ENCODE results near the gene TBC1D13. TPM values are rescaled to one million over a fixed set of nuclear protein-coding genes. Genes with fewer than 3 reads are reported as not detected.
"Not testable (repeated sequence)": the region's sequence is repeated elsewhere in the genome, so short reads cannot be mapped to it uniquely, and the experiment has no call there.

TBC1D13 gene
- total RNA-seq, 1 experiment from 2014 or later = 21.6 TPM

GRCh38 chr9:128792134-128792533 is 5.1 kb downstream of the TBC1D13 start:
- no peaks in the 10 kb centered on the region for H3K27me3 Mint-ChIP-seq (ENCODE audit: low read depth)
- H3K9me3 Mint-ChIP-seq = no peaks in the 10 kb centered on the region
- peaks cover 9% of the 10 kb centered on the region for H3K36me3 Mint-ChIP-seq
- CTCF ChIA-PET = no interaction called here
- POLR2A ChIA-PET = no interaction called here
- peaks cover 7% of the 10 kb centered on the region; the same call in 1 of the 2 replicates for H3K4me1 Mint-ChIP-seq
- H3K27ac Mint-ChIP-seq = no peak overlapping the region
- H3K4me3 Mint-ChIP-seq = no peak overlapping the region
- ATAC-seq (no peak), DNase-seq (ENCODE audit: low spot score) (no peak)
- TF ChIP-seq ZNF396 (CRISPR knock-in tag; IDR thresholded peaks at IDR 0.05; ENCODE audit: borderline replicate concordance) = no peak
- TF ChIP-seq MLX (CRISPR knock-in tag; IDR thresholded peaks at IDR 0.05) = no peak
- no peak for TF ChIP-seq CDX4 (CRISPR knock-in tag; IDR thresholded peaks at IDR 0.05; ENCODE audit: borderline replicate concordance)
- TF ChIP-seq, protein P1, sequence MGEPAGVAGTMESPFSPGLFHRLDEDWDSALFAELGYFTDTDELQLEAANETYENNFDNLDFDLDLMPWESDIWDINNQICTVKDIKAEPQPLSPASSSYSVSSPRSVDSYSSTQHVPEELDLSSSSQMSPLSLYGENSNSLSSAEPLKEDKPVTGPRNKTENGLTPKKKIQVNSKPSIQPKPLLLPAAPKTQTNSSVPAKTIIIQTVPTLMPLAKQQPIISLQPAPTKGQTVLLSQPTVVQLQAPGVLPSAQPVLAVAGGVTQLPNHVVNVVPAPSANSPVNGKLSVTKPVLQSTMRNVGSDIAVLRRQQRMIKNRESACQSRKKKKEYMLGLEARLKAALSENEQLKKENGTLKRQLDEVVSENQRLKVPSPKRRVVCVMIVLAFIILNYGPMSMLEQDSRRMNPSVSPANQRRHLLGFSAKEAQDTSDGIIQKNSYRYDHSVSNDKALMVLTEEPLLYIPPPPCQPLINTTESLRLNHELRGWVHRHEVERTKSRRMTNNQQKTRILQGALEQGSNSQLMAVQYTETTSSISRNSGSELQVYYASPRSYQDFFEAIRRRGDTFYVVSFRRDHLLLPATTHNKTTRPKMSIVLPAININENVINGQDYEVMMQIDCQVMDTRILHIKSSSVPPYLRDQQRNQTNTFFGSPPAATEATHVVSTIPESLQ (CRISPR knock-in tag; IDR thresholded peaks at IDR 0.05) = no peak
- no peak for TF ChIP-seq NR1H2 (CRISPR knock-in tag; IDR thresholded peaks at IDR 0.05)
- no peak for TF ChIP-seq SMAD3 (CRISPR knock-in tag; IDR thresholded peaks at IDR 0.05; ENCODE audit: borderline replicate concordance)
- TF ChIP-seq SOX15 (CRISPR knock-in tag; IDR thresholded peaks at IDR 0.05) = no peak
- no peak for TF ChIP-seq OVOL2 (CRISPR knock-in tag; IDR thresholded peaks at IDR 0.05; ENCODE audit: borderline replicate concordance)
- TF ChIP-seq SP1 (CRISPR knock-in tag; conservative IDR thresholded peaks at IDR 0.05) = no peak

DNA sequence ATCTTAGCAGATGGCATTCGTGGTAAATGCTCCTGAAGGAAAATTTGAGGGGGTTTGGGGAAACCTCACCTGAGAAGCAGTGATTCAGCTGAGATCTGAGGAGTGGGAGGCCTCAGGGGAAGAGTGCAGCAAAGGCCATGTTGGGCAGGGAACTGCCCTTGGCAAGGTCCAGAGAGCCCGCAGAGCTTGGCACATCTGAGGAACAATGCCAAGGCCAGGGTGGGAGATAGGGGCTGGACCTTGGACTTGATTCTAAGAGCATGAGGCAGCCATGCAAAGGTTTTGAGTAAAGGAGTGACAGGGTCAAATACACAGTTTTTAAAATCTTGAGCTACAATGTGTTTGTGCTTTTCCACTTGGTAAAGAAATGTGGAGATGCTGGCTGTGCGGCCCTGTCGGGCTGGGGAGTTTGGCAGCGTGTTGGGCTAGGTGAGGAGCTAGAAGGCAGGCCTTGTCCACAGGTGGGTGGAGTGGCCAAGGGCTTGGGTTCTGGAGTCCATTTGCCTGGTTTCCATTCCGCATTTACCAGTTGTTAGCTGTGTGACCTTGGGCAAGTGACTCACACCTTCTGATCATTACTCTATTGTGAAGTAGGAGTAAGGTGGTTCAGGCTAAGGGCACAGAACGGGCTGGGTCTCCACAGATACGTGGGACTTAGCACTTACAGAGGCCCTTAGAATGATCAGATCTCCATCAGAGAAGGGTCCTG is 6.1 kb downstream of the TBC1D13 start:
- Mint-ChIP-seq H3K4me1 (peaks cover 2% of the 10 kb centered on the region; the same call in 1 of the 2 replicates), H3K27ac (no peak overlapping the region), H3K9me3 (no peaks in the 10 kb centered on the region), H3K36me3 (peaks cover 12% of the 10 kb centered on the region), H3K4me3 (no peak overlapping the region), H3K27me3 (ENCODE audit: low read depth) (no peaks in the 10 kb centered on the region)
- DNase-seq (ENCODE audit: low spot score) = no peak
- no peak for ATAC-seq
- ChIA-PET POLR2A (no interaction called here), CTCF (interaction anchor here (0.5 to 1.1 kb wide), 2 partner anchors 92 to 200 kb away, joined by 3 to 5 read pairs; no protein-coding TSS in a partner anchor)
- no peak for TF ChIP-seq NFE2L1 (CRISPR knock-in tag; IDR thresholded peaks at IDR 0.05)

GRCh38 chr9:128794961-128795360 is 7.9 kb downstream of the TBC1D13 start:
- TF ChIP-seq ZNF121 (CRISPR knock-in tag; IDR thresholded peaks at IDR 0.05) = peak; percentile 69; the same call in 1 of the 2 replicates
- H3K27me3 Mint-ChIP-seq (ENCODE audit: low read depth); H3K9me3 Mint-ChIP-seq; ATAC-seq; H3K4me3 Mint-ChIP-seq; H3K27ac Mint-ChIP-seq; H3K4me1 Mint-ChIP-seq; CTCF ChIA-PET; DNase-seq (ENCODE audit: low spot score): not testable (repeated sequence)
- POLR2A ChIA-PET = interaction anchor here (0.6 kb wide), 1 partner anchor 162 kb away, joined by 8 read pairs; no protein-coding TSS in a partner anchor
- H3K36me3 Mint-ChIP-seq = peaks cover 14% of the 10 kb centered on the region

DNA sequence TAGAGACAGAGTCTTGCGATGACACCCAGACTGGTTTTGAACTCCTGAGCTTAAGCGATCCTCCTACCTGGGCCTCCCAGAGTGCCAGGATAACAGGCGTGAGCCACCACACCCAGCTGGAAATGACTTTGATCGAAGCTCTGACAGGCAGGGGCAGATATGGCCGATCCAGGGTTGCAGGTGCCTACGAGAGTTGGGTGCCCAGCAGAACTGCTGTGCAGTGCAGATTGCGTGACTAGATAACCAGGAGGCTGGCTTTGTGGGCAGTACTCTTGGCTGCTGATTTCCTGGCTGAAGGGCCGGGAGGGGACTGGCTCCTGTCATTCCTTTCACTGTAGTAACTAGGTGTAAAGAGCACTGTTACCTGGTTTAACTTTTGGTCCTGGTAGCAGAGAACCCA is 11.8 kb downstream of the TBC1D13 start:
- Mint-ChIP-seq H3K27ac (no peak overlapping the region), H3K27me3 (ENCODE audit: low read depth) (no peaks in the 10 kb centered on the region), H3K4me1 (no peaks in the 10 kb centered on the region), H3K9me3 (no peaks in the 10 kb centered on the region), H3K36me3 (peaks cover 29% of the 10 kb centered on the region), H3K4me3 (no peak overlapping the region)
- no peak for TF ChIP-seq E2F1 (CRISPR knock-in tag; IDR thresholded peaks at IDR 0.05)
- no peak for TF ChIP-seq ZNF263 (CRISPR knock-in tag; IDR thresholded peaks at IDR 0.05; ENCODE audit: low read depth)
- TF ChIP-seq ZBTB21 (CRISPR knock-in tag; IDR thresholded peaks at IDR 0.05; ENCODE audit: borderline replicate concordance) = no peak
- no peak for TF ChIP-seq ETV6 (CRISPR knock-in tag; IDR thresholded peaks at IDR 0.05)
- TF ChIP-seq RORB (CRISPR knock-in tag; IDR thresholded peaks at IDR 0.05) = no peak
- no peak for TF ChIP-seq ATF1 (CRISPR knock-in tag; IDR thresholded peaks at IDR 0.05)
- no peak for TF ChIP-seq EMX1 (CRISPR knock-in tag; IDR thresholded peaks at IDR 0.05)
- no peak for TF ChIP-seq STAT6 (CRISPR knock-in tag; conservative IDR thresholded peaks at IDR 0.05; ENCODE audit: low read depth)
- TF ChIP-seq GABPB1 (CRISPR knock-in tag; IDR thresholded peaks at IDR 0.05) = no peak
- CTCF ChIA-PET = no interaction called here
- ATAC-seq (no peak), DNase-seq (ENCODE audit: low spot score) (no peak)
- POLR2A ChIA-PET = no interaction called here

Measured in WTC11 (cell line).